HepG2 (cell line): ENCODE data around the gene ZMYND10. TPM values are rescaled to one million over a fixed set of nuclear protein-coding genes. Genes with fewer than 3 reads are reported as not detected.
A peak's percentile ranks its signal among the peaks of the same experiment; 100 is the strongest.

Experiments used
- ARNTL ChIP-seq: sonication (generic); formaldehyde crosslinking; IDR thresholded peaks from 2 replicates; pipeline ENCODE4 v1.4.0; 2020; ENCODE audit warnings: mild to moderate bottlenecking, missing genetic modification reagents
- HDAC2 ChIP-seq: sonication (generic); formaldehyde crosslinking; IDR thresholded peaks from 2 replicates; pipeline ENCODE4 v1.4.0; 2020; ENCODE audit warnings: missing genetic modification reagents
- KDM1A ChIP-seq: IDR thresholded peaks from 2 replicates; pipeline ENCODE4 v1.6.1; 2016; ENCODE audit warnings: missing compliant biosample characterization
- NCOR1 ChIP-seq: fragments of 200-600 bp; sonication (generic); IDR thresholded peaks from 2 replicates; pipeline ENCODE4 v1.7.0; 2017; ENCODE audit warnings: antibody characterized with exemption, low read length, borderline replicate concordance
- SMAD9 ChIP-seq: sonication (generic); formaldehyde crosslinking; IDR thresholded peaks from 2 replicates; pipeline ENCODE4 v1.5.1; 2020; ENCODE audit warnings: mild to moderate bottlenecking, missing genetic modification reagents
- SMYD3 ChIP-seq: sonication (generic); formaldehyde crosslinking; IDR thresholded peaks from 2 replicates; pipeline ENCODE4 v1.8.1; 2023; ENCODE audit warnings: mild to moderate bottlenecking, missing genetic modification reagents
- ZFP1 ChIP-seq: IDR thresholded peaks from 2 replicates; pipeline ENCODE4 v1.6.1; 2016
- ZFP36L1 ChIP-seq: sonication (generic); formaldehyde crosslinking; IDR thresholded peaks from 2 replicates; pipeline ENCODE4 v1.8.0; 2022; ENCODE audit warnings: mild to moderate bottlenecking, missing genetic modification reagents, moderate library complexity
- ZNF180 ChIP-seq: sonication (generic); formaldehyde crosslinking; IDR thresholded peaks from 2 replicates; pipeline ENCODE4 v1.4.0; 2020; ENCODE audit warnings: low read depth, missing genetic modification reagents, borderline replicate concordance
- ZNF484 ChIP-seq: sonication (generic); formaldehyde crosslinking; IDR thresholded peaks from 2 replicates; pipeline ENCODE4 v1.5.1; 2020; ENCODE audit warnings: mild to moderate bottlenecking, low read depth, missing genetic modification reagents, borderline replicate concordance
- ZNF547 ChIP-seq: sonication (generic); formaldehyde crosslinking; IDR thresholded peaks from 2 replicates; pipeline ENCODE4 v1.5.1; 2020; ENCODE audit warnings: mild to moderate bottlenecking, missing genetic modification reagents
- ZSCAN31 ChIP-seq: sonication (generic); formaldehyde crosslinking; IDR thresholded peaks from 2 replicates; pipeline ENCODE4 v1.5.0; 2020; ENCODE audit warnings: low read depth, mild to moderate bottlenecking, missing genetic modification reagents
- polyA plus RNA-seq, 8 experiments: library from polyadenylated mRNA; depleted of rRNA in 3 of 8; stranded (reverse) in 7 of 8; unstranded in 1 of 8; fragments of >200 nt; fragmentation: Illumina TruSeq in 4 of 8; extraction: Trizol in 4 of 8; gene quantifications; 2 replicates each; pipeline versions ENCODE4 v1.2.1 to v1.2.3, GENCODE V29; 2011 to 2016; ENCODE audit warnings: low read depth in 4 of 8, missing spikeins in 1 of 8, mixed read lengths in 1 of 8; ENCODE audit not compliant: insufficient read depth in 1 of 8
- total RNA-seq, 5 experiments: library from RNA; depleted of rRNA; stranded (reverse); fragments of >200 nt; fragmentation: Illumina TruSeq; extraction: Trizol; gene quantifications; 2 replicates each; pipeline ENCODE4 v1.2.3, GENCODE V29; 2016; ENCODE audit warnings: low read depth in 1 of 5
- TF ChIP-seq, protein P1 (sequence below): sonication (generic); formaldehyde crosslinking; IDR thresholded peaks from 2 replicates; pipeline ENCODE4 v1.4.0; 2020; ENCODE audit warnings: missing genetic modification reagents, borderline replicate concordance
- TF ChIP-seq, protein P2 (sequence below): sonication (generic); formaldehyde crosslinking; IDR thresholded peaks from 2 replicates; pipeline ENCODE4 v1.8.1; 2023; ENCODE audit warnings: mild to moderate bottlenecking, missing genetic modification reagents
- TF ChIP-seq, protein P3 (sequence below): sonication (generic); formaldehyde crosslinking; IDR thresholded peaks from 2 replicates; pipeline ENCODE4 v1.5.1; 2020; ENCODE audit warnings: mild to moderate bottlenecking, missing genetic modification reagents, moderate library complexity
- TF ChIP-seq, protein P4 (sequence below): sonication (generic); formaldehyde crosslinking; IDR thresholded peaks from 2 replicates; pipeline ENCODE4 v1.8.1; 2022; ENCODE audit warnings: low read depth, mild to moderate bottlenecking, missing genetic modification reagents
- TF ChIP-seq, protein P5 (sequence below): sonication (generic); formaldehyde crosslinking; IDR thresholded peaks from 2 replicates; pipeline ENCODE4 v1.9.0; 2021; ENCODE audit warnings: missing genetic modification reagents, mild to moderate bottlenecking, borderline replicate concordance
- TF ChIP-seq, protein P6 (sequence below): sonication (generic); formaldehyde crosslinking; IDR thresholded peaks from 2 replicates; pipeline ENCODE4 v1.8.1; 2023; ENCODE audit warnings: mild to moderate bottlenecking, inconsistent platforms, moderate library complexity, missing genetic modification reagents, borderline replicate concordance
- TF ChIP-seq, protein P7 (sequence below): sonication (generic); formaldehyde crosslinking; IDR thresholded peaks from 2 replicates; pipeline ENCODE4 v1.4.0; 2020; ENCODE audit warnings: missing genetic modification reagents

ZMYND10 gene
- total and polyA plus RNA-seq, 2 of the 13 experiments (the other 11 are each of a cell fraction or from before 2014, with no cell fraction given), result 0.60 to 0.74 TPM

DNA sequence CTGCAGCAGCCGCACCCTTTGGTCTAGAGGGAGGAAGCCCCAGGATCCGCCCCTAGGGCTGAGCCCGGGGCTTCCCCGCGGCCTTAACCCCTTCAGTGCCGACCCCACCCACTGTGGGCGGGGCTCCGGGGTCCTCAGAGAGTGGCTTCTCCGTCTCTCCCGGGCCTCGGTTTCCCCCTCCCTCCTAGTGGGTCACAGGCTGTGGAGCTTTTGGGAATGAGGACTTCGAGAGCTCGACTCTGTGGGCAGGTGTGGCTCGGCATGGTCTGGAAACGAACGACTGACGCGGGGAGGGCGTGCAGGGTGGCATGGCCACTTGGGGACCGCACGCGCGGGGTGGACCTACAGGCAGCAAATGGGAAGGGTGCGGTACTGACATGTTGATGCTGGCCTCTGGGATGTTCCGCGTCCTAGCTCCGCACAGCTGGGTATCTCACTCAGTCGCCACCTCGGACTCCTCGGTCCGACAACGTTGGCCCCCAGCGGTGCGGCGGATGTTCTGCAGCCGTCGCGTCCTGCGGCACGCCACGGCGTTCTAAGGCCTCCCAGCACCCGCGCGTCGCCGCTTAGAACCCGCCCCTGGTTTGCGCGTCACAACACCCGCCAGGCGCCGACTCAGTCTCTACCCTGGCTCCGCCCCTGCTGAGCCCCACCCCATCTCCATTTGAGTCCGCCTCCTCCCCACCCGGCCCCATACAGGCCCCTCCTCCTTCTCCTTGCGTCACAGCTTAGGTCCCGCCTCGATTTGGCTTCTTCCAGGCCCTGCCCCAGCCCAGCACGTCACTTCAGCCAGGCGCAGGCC, 46.5 kb downstream of the ZMYND10 start, which contains the start of the genes HYAL3 and NAA80 (continued):
- TF ChIP-seq, protein P1, sequence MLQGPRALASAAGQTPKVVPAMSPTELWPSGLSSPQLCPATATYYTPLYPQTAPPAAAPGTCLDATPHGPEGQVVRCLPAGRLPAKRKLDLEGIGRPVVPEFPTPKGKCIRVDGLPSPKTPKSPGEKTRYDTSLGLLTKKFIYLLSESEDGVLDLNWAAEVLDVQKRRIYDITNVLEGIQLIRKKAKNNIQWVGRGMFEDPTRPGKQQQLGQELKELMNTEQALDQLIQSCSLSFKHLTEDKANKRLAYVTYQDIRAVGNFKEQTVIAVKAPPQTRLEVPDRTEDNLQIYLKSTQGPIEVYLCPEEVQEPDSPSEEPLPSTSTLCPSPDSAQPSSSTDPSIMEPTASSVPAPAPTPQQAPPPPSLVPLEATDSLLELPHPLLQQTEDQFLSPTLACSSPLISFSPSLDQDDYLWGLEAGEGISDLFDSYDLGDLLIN, result no peak; the same call in 1 of the 2 replicates
- TF ChIP-seq, protein P2, sequence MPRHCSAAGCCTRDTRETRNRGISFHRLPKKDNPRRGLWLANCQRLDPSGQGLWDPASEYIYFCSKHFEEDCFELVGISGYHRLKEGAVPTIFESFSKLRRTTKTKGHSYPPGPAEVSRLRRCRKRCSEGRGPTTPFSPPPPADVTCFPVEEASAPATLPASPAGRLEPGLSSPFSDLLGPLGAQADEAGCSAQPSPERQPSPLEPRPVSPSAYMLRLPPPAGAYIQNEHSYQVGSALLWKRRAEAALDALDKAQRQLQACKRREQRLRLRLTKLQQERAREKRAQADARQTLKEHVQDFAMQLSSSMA (CRISPR knock-in tag), result no peak
- TF ChIP-seq, protein P3, sequence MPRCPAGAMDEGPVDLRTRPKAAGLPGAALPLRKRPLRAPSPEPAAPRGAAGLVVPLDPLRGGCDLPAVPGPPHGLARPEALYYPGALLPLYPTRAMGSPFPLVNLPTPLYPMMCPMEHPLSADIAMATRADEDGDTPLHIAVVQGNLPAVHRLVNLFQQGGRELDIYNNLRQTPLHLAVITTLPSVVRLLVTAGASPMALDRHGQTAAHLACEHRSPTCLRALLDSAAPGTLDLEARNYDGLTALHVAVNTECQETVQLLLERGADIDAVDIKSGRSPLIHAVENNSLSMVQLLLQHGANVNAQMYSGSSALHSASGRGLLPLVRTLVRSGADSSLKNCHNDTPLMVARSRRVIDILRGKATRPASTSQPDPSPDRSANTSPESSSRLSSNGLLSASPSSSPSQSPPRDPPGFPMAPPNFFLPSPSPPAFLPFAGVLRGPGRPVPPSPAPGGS (CRISPR knock-in tag), result peak; percentile 94; the same call in 1 of the 2 replicates
- TF ChIP-seq, protein P4, sequence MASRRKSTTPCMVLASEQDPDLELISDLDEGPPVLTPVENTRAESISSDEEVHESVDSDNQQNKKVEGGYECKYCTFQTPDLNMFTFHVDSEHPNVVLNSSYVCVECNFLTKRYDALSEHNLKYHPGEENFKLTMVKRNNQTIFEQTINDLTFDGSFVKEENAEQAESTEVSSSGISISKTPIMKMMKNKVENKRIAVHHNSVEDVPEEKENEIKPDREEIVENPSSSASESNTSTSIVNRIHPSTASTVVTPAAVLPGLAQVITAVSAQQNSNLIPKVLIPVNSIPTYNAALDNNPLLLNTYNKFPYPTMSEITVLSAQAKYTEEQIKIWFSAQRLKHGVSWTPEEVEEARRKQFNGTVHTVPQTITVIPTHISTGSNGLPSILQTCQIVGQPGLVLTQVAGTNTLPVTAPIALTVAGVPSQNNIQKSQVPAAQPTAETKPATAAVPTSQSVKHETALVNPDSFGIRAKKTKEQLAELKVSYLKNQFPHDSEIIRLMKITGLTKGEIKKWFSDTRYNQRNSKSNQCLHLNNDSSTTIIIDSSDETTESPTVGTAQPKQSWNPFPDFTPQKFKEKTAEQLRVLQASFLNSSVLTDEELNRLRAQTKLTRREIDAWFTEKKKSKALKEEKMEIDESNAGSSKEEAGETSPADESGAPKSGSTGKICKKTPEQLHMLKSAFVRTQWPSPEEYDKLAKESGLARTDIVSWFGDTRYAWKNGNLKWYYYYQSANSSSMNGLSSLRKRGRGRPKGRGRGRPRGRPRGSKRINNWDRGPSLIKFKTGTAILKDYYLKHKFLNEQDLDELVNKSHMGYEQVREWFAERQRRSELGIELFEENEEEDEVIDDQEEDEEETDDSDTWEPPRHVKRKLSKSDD (CRISPR knock-in tag), result peak; percentile 90
- TF ChIP-seq ZNF180 (CRISPR knock-in tag) (0 out of 2 replicates have a peak, but pooled peaks have one; percentile 27), ZFP36L1 (CRISPR knock-in tag) (peak; percentile 68; the same call in 1 of the 2 replicates), HDAC2 (0 out of 2 replicates have a peak, but pooled peaks have one; percentile 21), ZSCAN31 (CRISPR knock-in tag) (peak; percentile 94), SMAD9 (CRISPR knock-in tag) (no peak), SMYD3 (CRISPR knock-in tag) (peak; percentile 45; the same call in 1 of the 2 replicates), ZNF484 (CRISPR knock-in tag) (no peak; the same call in 1 of the 2 replicates), ZFP1 (CRISPR knock-in tag) (0 out of 2 replicates have a peak, but pooled peaks have one; percentile 18), NCOR1 (peak; percentile 19; the same call in 1 of the 2 replicates), ZNF547 (CRISPR knock-in tag) (peak; percentile 61; the same call in 1 of the 2 replicates), ARNTL (CRISPR knock-in tag) (no peak), KDM1A (CRISPR knock-in tag) (no peak)
- TF ChIP-seq, protein P5, sequence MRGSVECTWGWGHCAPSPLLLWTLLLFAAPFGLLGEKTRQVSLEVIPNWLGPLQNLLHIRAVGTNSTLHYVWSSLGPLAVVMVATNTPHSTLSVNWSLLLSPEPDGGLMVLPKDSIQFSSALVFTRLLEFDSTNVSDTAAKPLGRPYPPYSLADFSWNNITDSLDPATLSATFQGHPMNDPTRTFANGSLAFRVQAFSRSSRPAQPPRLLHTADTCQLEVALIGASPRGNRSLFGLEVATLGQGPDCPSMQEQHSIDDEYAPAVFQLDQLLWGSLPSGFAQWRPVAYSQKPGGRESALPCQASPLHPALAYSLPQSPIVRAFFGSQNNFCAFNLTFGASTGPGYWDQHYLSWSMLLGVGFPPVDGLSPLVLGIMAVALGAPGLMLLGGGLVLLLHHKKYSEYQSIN, result no peak
- TF ChIP-seq, protein P6, sequence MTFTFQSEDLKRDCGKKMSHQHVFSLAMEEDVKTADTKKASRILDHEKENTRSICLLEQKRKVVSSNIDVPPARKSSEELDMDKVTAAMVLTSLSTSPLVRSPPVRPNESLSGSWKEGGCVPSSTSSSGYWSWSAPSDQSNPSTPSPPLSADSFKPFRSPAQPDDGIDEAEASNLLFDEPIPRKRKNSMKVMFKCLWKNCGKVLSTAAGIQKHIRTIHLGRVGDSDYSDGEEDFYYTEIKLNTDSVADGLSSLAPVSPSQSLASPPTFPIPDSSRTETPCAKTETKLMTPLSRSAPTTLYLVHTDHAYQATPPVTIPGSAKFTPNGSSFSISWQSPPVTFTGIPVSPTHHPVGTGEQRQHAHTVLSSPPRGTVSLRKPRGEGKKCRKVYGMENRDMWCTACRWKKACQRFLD (CRISPR knock-in tag), result no peak
- TF ChIP-seq, protein P7, sequence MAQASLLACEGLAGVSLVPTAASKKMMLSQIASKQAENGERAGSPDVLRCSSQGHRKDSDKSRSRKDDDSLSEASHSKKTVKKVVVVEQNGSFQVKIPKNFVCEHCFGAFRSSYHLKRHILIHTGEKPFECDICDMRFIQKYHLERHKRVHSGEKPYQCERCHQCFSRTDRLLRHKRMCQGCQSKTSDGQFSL (CRISPR knock-in tag), result no peak
